Measurements from ENCODE around the gene ABHD14A.
"Not testable (repeated sequence)": the region's sequence is repeated elsewhere in the genome, so short reads cannot be mapped to it uniquely, and the experiment has no call there.

The ABHD14A gene

GRCh38 chr3:51974963-51975851 lies at the start of gene ABHD14A:
TSS of gene ABHD14A (plus strand) at chr3:51975064. CDS start at chr3:51975136, 72 bp downstream.
- H3K4me3 ChIP-seq (ENCODE audit: low read length), result peak within 1 kb of the TSS; percentile 70
- DNase-seq (ENCODE audit: low read depth), result no peak
- no peak for TF ChIP-seq CTCF (conservative IDR thresholded peaks at IDR 0.05; ENCODE audit: low read depth, low read length)

- TF ChIP-seq CTCF (conservative IDR thresholded peaks at IDR 0.05; ENCODE audit: low read depth, low read length), result no peak
- DNase-seq (ENCODE audit: low read depth), result no peak
- no peak overlapping the region for H3K4me3 ChIP-seq (ENCODE audit: low read length)
These were observed 47.5 kb upstream of the ABHD14A start for GRCh38 chr3:51927061-51927977.

- DNase-seq (ENCODE audit: low read depth), result no peak
- no peak overlapping the region for H3K4me3 ChIP-seq (ENCODE audit: low read length)
- TF ChIP-seq CTCF (conservative IDR thresholded peaks at IDR 0.05; ENCODE audit: low read depth, low read length), result no peak
These were observed 46.4 kb upstream of the ABHD14A start for GRCh38 chr3:51928438-51928837.

- H3K4me3 ChIP-seq (ENCODE audit: low read length); DNase-seq (ENCODE audit: low read depth): not testable (repeated sequence)
These were observed 45.9 kb upstream of the ABHD14A start for GRCh38 chr3:51928981-51929380.

GRCh38 chr3:51929420-51930003 lies 45.4 kb upstream of the ABHD14A start:
- no peak overlapping the region for H3K4me3 ChIP-seq (ENCODE audit: low read length)
- TF ChIP-seq CTCF (conservative IDR thresholded peaks at IDR 0.05; ENCODE audit: low read depth, low read length), result no peak
- DNase-seq (ENCODE audit: low read depth), result no peak

- no peak for DNase-seq (ENCODE audit: low read depth)
- H3K4me3 ChIP-seq (ENCODE audit: low read length), result no peak overlapping the region
These were observed 44.4 kb upstream of the ABHD14A start for GRCh38 chr3:51930439-51930838.

More at GRCh38 chr3:51930439-51930838, 44.4 kb upstream of the ABHD14A start:
- no peak for TF ChIP-seq CTCF (conservative IDR thresholded peaks at IDR 0.05; ENCODE audit: low read depth, low read length)

Measured in retinal pigment epithelial cell (primary cell).